ENCODE data around the gene NLGN3.

DNA sequence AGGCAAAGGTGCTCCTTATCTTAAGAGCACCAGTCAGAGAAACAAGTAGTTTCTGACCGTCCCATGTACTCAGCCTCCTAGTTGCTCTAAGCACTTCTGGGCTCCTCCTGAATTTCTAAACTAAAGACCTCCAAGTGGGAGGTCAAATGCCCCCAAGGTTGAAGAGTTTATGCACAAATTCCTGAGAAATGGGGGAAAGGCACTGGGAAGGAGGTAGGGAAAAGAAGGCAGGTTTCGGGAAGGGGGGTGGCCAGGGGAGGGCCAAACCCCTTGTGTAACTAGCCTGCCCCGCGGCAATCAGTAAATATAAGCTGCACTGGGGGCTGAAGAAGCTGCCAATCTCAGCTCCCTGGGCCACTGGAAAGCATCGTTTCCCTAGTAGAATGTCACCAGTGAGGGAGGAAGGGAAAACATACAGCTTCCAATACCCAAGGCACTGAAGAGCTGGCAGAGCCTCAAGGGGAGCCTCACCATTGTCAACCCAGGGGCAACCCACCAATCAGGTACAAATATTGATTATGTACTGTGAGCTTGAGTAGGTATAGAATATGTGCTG lies 45.6 kb upstream of the NLGN3 start:
- TF ChIP-seq YY1 (IDR thresholded peaks at IDR 0.05; ENCODE audit: insufficient read depth, insufficient read length) (no peak), SUZ12 (IDR thresholded peaks at IDR 0.05; ENCODE audit: extremely low read depth, insufficient read depth, insufficient read length) (no peak), ZNF274 (IDR thresholded peaks at IDR 0.05; ENCODE audit: low read depth, low read length) (no peak)
